ENCODE measurements around the gene IFI27L1. TPM values are rescaled to one million over a fixed set of nuclear protein-coding genes. Genes with fewer than 3 reads are reported as not detected.

Gene IFI27L1
- total and polyA plus RNA-seq, 2 of the 13 experiments (the other 11 are each of a cell fraction or from before 2014, with no cell fraction given), result 11.9 to 19.0 TPM

DNA sequence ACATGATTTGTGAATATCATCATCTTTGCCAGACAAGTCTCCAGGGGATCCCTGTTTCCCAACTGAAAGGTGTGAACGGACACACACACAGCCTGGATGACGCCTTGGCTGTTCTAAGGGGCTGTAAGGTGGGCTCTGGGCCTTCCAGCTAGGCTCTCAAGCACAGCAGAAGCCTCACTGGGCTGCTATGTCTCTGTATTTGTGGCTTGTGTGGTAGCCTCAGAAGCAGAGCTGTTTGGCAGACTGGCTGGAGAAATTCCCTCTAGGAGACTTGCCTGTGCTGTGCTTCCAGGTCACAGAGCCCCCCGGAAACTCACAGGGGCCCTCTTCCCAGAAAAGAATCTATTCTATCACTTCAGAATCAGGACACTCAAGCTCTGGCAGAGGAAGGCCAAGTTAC lies 33.5 kb upstream of the IFI27L1 start:
- in situ Hi-C loops (cut with HindIII; ENCODE audit: extremely low pct_ligation_motif_present, low pct_unique_long_range_greater_than_20kb), result no loop called here

More for the DNA sequence above, 33.5 kb upstream of the IFI27L1 start:
- ChIA-PET POLR2A (no interaction called here), CTCF (ENCODE audit: low intra/inter-chr PET ratio, low total read pairs) (no interaction called here)
- Histone ChIP-seq H2AFZ (ENCODE audit: low read length) (no peak overlapping the region), H3K27ac (ENCODE audit: extremely low read length, insufficient read depth, low read length) (no peak overlapping the region), H3K27me3 (ENCODE audit: control insufficient read depth in 1 of 2, insufficient read depth in 2 of 2, low read length in 2 of 2) (no peaks in the 10 kb centered on the region), H3K79me2 (ENCODE audit: insufficient read depth, low read length) (no peaks in the 10 kb centered on the region), H3K4me2 (ENCODE audit: low read depth, low read length) (no peak overlapping the region), H3K4me3 (replicated peaks in 1 of 3; ENCODE audit: insufficient read depth in 1 of 3, low read depth in 2 of 3, low read length in 3 of 3) (no peak overlapping the region), H4K20me1 (ENCODE audit: insufficient read depth, low read length) (no peaks in the 10 kb centered on the region), H3K9ac (ENCODE audit: insufficient read depth, low read depth, low read length) (no peak overlapping the region), H3K9me3 (ENCODE audit: low read length) (no peaks in the 10 kb centered on the region), H3K4me1 (ENCODE audit: insufficient read depth, low read length) (peaks cover 20% of the 10 kb centered on the region), H3K36me3 (replicated peaks in 1 of 2; ENCODE audit: control insufficient read depth in 1 of 2, insufficient read depth in 2 of 2, low read length in 2 of 2) (peaks cover 26 to 63% of the 10 kb centered on the region in 2 experiments)
- DNase-seq (ENCODE audit: low spot score), result no peak
- 67% methylated on average over 1 of the region's 3 CpGs for WGBS (ENCODE audit: low lambda C conversion rate)
- intact Hi-C loops (cut with micrococcal nuclease; ENCODE audit: unreplicated experiment), result no loop called here
- BruUV-seq (replicated peaks), result no TSS peak
- no peak for FAIRE-seq
- ATAC-seq, result no peak
- TF ChIP-seq TSC22D2 (CRISPR knock-in tag; IDR thresholded peaks at IDR 0.05; ENCODE audit: borderline replicate concordance) (no peak), SRY (CRISPR knock-in tag; IDR thresholded peaks at IDR 0.05) (no peak), ZNF543 (CRISPR knock-in tag; IDR thresholded peaks at IDR 0.05) (no peak), ZFP36L2 (CRISPR knock-in tag; IDR thresholded peaks at IDR 0.05) (no peak), ZNF839 (CRISPR knock-in tag; IDR thresholded peaks at IDR 0.05; ENCODE audit: borderline replicate concordance) (no peak), RFX1 (IDR thresholded peaks at IDR 0.05) (no peak), THYN1 (CRISPR knock-in tag; IDR thresholded peaks at IDR 0.05; ENCODE audit: borderline replicate concordance, low read depth) (no peak), DNMT3B (CRISPR knock-in tag; conservative IDR thresholded peaks at IDR 0.05) (no peak), ZNF550 (CRISPR knock-in tag; IDR thresholded peaks at IDR 0.05; ENCODE audit: borderline replicate concordance) (no peak), ZNF788 (CRISPR knock-in tag; IDR thresholded peaks at IDR 0.05; ENCODE audit: borderline replicate concordance) (no peak), SMYD3 (CRISPR knock-in tag; IDR thresholded peaks at IDR 0.05) (no peak)
- TF ChIP-seq, protein P1, sequence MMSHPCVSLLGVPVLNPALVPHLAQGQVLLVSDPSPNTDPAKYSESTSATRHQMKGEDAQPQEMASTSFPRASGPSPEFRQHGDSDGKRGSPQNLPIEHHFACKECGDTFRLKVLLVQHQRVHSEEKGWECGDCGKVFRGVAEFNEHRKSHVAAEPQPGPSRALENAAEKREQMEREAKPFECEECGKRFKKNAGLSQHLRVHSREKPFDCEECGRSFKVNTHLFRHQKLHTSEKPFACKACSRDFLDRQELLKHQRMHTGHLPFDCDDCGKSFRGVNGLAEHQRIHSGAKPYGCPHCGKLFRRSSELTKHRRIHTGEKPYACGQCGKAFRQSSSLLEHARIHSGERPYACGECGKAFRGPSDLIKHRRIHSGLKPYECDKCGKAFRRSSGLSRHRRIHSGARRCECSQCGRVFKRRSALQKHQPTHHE (CRISPR knock-in tag; IDR thresholded peaks at IDR 0.05; ENCODE audit: borderline replicate concordance), result no peak
- TF ChIP-seq, protein P2, sequence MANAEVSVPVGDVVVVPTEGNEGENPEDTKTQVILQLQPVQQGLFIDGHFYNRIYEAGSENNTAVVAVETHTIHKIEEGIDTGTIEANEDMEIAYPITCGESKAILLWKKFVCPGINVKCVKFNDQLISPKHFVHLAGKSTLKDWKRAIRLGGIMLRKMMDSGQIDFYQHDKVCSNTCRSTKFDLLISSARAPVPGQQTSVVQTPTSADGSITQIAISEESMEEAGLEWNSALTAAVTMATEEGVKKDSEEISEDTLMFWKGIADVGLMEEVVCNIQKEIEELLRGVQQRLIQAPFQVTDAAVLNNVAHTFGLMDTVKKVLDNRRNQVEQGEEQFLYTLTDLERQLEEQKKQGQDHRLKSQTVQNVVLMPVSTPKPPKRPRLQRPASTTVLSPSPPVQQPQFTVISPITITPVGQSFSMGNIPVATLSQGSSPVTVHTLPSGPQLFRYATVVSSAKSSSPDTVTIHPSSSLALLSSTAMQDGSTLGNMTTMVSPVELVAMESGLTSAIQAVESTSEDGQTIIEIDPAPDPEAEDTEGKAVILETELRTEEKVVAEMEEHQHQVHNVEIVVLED (CRISPR knock-in tag; IDR thresholded peaks at IDR 0.05; ENCODE audit: borderline replicate concordance), result no peak
- TF ChIP-seq, protein P3, sequence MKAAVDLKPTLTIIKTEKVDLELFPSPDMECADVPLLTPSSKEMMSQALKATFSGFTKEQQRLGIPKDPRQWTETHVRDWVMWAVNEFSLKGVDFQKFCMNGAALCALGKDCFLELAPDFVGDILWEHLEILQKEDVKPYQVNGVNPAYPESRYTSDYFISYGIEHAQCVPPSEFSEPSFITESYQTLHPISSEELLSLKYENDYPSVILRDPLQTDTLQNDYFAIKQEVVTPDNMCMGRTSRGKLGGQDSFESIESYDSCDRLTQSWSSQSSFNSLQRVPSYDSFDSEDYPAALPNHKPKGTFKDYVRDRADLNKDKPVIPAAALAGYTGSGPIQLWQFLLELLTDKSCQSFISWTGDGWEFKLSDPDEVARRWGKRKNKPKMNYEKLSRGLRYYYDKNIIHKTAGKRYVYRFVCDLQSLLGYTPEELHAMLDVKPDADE (CRISPR knock-in tag; IDR thresholded peaks at IDR 0.05), result no peak
- TF ChIP-seq, protein P4, sequence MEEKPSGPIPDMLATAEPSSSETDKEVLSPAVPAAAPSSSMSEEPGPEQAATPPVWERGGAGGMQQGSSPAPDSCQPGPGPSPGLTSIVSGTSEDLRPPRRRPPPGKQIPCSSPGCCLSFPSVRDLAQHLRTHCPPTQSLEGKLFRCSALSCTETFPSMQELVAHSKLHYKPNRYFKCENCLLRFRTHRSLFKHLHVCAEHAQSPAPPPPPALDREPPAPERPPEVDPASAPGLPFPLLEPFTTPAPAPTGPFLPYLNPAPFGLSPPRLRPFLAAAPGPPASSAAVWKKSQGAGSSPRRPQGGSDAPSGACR (CRISPR knock-in tag; IDR thresholded peaks at IDR 0.05), result no peak
- TF ChIP-seq, protein P5, sequence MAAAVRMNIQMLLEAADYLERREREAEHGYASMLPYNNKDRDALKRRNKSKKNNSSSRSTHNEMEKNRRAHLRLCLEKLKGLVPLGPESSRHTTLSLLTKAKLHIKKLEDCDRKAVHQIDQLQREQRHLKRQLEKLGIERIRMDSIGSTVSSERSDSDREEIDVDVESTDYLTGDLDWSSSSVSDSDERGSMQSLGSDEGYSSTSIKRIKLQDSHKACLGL (CRISPR knock-in tag; IDR thresholded peaks at IDR 0.05), result no peak
